ENCODE data around the gene PDHX. TPM values are rescaled to one million over a fixed set of nuclear protein-coding genes. Genes with fewer than 3 reads are reported as not detected.

PDHX gene
- total RNA-seq, 2 experiments from 2014 or later = 17.3 to 17.4 TPM

- TF ChIP-seq CTCF (IDR thresholded peaks at IDR 0.05) = no peak
- CTCF ChIA-PET = interaction anchor here (0.8 to 1.1 kb wide), 2 partner anchors 9 to 25 kb away, joined by 3 read pairs; no protein-coding TSS in a partner anchor
- H3K36me3 Mint-ChIP-seq (ENCODE audit: low read depth) = peaks cover 92% of the 10 kb centered on the region
These were observed 56.5 kb downstream of the PDHX start for GRCh38 chr11:34972892-34973291.

GRCh38 chr11:34975482-34975881 is 59.1 kb downstream of the PDHX start:
- intact Hi-C loops (cut with DNase I, micrococcal nuclease) = loop anchor here in 1 of 2 experiments (10.0 kb wide), 1 partner anchor 391 kb away; no protein-coding TSS in a partner anchor
- H3K4me1 Mint-ChIP-seq (ENCODE audit: low read depth) = peaks cover 21% of the 10 kb centered on the region
- Histone ChIP-seq H3K4me3 (ENCODE audit: low read length) (no peak overlapping the region), H3K36me3 (ENCODE audit: insufficient read depth, low read length) (peaks cover 40% of the 10 kb centered on the region), H3K27me3 (ENCODE audit: control insufficient read depth in 1 of 2, insufficient read depth in 2 of 2, low read length in 2 of 2) (no peaks in the 10 kb centered on the region), H3K9me3 (ENCODE audit: control insufficient read depth in 1 of 2, insufficient read depth in 1 of 2, low read length in 2 of 2) (no peaks in the 10 kb centered on the region), H3K27ac (ENCODE audit: low read depth in 1 of 2, low read length in 2 of 2) (no peak overlapping the region), H3K4me1 (ENCODE audit: insufficient read depth, low read length) (no peaks in the 10 kb centered on the region)
- H3K27me3 Mint-ChIP-seq = no peaks in the 10 kb centered on the region
- no peak for ATAC-seq (ENCODE audit: poor library complexity)
- no peak for TF ChIP-seq CTCF (IDR thresholded peaks at IDR 0.05)
- peaks cover 80% of the 10 kb centered on the region for H3K36me3 Mint-ChIP-seq (ENCODE audit: low read depth)
- POLR2A ChIA-PET = no interaction called here
- DNase-seq = no peak
- H3K9me3 Mint-ChIP-seq = peaks cover 1% of the 10 kb centered on the region
- H3K4me3 Mint-ChIP-seq = no peak overlapping the region
- CTCF ChIA-PET = interaction anchor here (0.6 kb wide), 1 partner anchor 44 kb away, joined by 3 read pairs; no protein-coding TSS in a partner anchor
- no peak overlapping the region for H3K27ac Mint-ChIP-seq

More at GRCh38 chr11:34972892-34973291, 56.5 kb downstream of the PDHX start:
- DNase-seq = no peak
- no peak overlapping the region for H3K4me3 Mint-ChIP-seq
- Histone ChIP-seq H3K27ac (ENCODE audit: low read depth in 1 of 2, low read length in 2 of 2) (no peak overlapping the region), H3K36me3 (ENCODE audit: insufficient read depth, low read length) (peaks cover 37% of the 10 kb centered on the region), H3K27me3 (ENCODE audit: control insufficient read depth in 1 of 2, insufficient read depth in 2 of 2, low read length in 2 of 2) (no peaks in the 10 kb centered on the region), H3K9me3 (ENCODE audit: control insufficient read depth in 1 of 2, insufficient read depth in 1 of 2, low read length in 2 of 2) (no peaks in the 10 kb centered on the region), H3K4me1 (ENCODE audit: insufficient read depth, low read length) (no peaks in the 10 kb centered on the region), H3K4me3 (ENCODE audit: low read length) (no peak overlapping the region)
- peaks cover 21% of the 10 kb centered on the region for H3K4me1 Mint-ChIP-seq (ENCODE audit: low read depth)
- H3K27me3 Mint-ChIP-seq = no peaks in the 10 kb centered on the region
- intact Hi-C loops (cut with DNase I, micrococcal nuclease) = loop anchor here in 1 of 2 experiments (10.0 kb wide), 1 partner anchor 388 kb away; no protein-coding TSS in a partner anchor
- no peak for ATAC-seq (ENCODE audit: poor library complexity)
- H3K27ac Mint-ChIP-seq = no peak overlapping the region
- no peaks in the 10 kb centered on the region for H3K9me3 Mint-ChIP-seq
- POLR2A ChIA-PET = no interaction called here

GRCh38 chr11:34976496-34977088 is 60.2 kb downstream of the PDHX start:
- H3K27ac ChIP-seq (ENCODE audit: low read depth in 1 of 2, low read length in 2 of 2) = no peak overlapping the region
- Mint-ChIP-seq H3K4me1 (ENCODE audit: low read depth) (peaks cover 17% of the 10 kb centered on the region), H3K27me3 (no peaks in the 10 kb centered on the region), H3K27ac (no peak overlapping the region), H3K36me3 (ENCODE audit: low read depth) (peaks cover 82% of the 10 kb centered on the region), H3K4me3 (no peak overlapping the region), H3K9me3 (peaks cover 2% of the 10 kb centered on the region)
- ChIA-PET POLR2A (interaction anchor here (1.0 kb wide), 1 partner anchor 12 kb away, joined by 3 read pairs; no protein-coding TSS in a partner anchor), CTCF (interaction anchor here (1.0 kb wide), 1 partner anchor 17 kb away, joined by 3 read pairs; no protein-coding TSS in a partner anchor)
- intact Hi-C loops (cut with DNase I, micrococcal nuclease) = loop anchor here in 1 of 2 experiments (10.0 kb wide), 1 partner anchor 392 kb away; no protein-coding TSS in a partner anchor
- no peak for DNase-seq
- no peak overlapping the region for H3K4me3 ChIP-seq (ENCODE audit: low read length)
- no peaks in the 10 kb centered on the region for H3K9me3 ChIP-seq (ENCODE audit: control insufficient read depth in 1 of 2, insufficient read depth in 1 of 2, low read length in 2 of 2)
- peaks cover 31% of the 10 kb centered on the region for H3K36me3 ChIP-seq (ENCODE audit: insufficient read depth, low read length)
- no peak for ATAC-seq (ENCODE audit: poor library complexity)
- no peak for TF ChIP-seq CTCF (IDR thresholded peaks at IDR 0.05)
- H3K27me3 ChIP-seq (ENCODE audit: control insufficient read depth in 1 of 2, insufficient read depth in 2 of 2, low read length in 2 of 2) = no peaks in the 10 kb centered on the region
- H3K4me1 ChIP-seq (ENCODE audit: insufficient read depth, low read length) = no peaks in the 10 kb centered on the region

Measured in CD4-positive, alpha-beta T cell (primary cell).